ENCODE results near the gene SCYL2. TPM values are rescaled to one million over a fixed set of nuclear protein-coding genes. Genes with fewer than 3 reads are reported as not detected.

Gene SCYL2
- total RNA-seq, 1 experiment from 2014 or later: 41.4 TPM

GRCh38 chr12:100219328-100220109, 47.5 kb upstream of the SCYL2 start:
- H3K27me3 ChIP-seq (ENCODE audit: insufficient read depth, low read length): no peaks in the 10 kb centered on the region
- no peaks in the 10 kb centered on the region for H3K79me2 ChIP-seq (ENCODE audit: insufficient read depth, low read length)
- H3K79me1 ChIP-seq (ENCODE audit: insufficient read depth, low read depth, low read length, poor library complexity, severe bottlenecking): no peaks in the 10 kb centered on the region
- no peaks in the 10 kb centered on the region for H3K27me3 Mint-ChIP-seq (ENCODE audit: low read depth)
- peaks cover 2 to 42% (median 27%) of the 10 kb centered on the region in 3 experiments; a peak in 5 of 7 replicates for H3K36me3 Mint-ChIP-seq (ENCODE audit: insufficient read depth in 1 of 3, low read depth in 3 of 3)
- H3T11ph ChIP-seq (ENCODE audit: low read length): no peak overlapping the region
- DNase-seq: no peak
- H3K23ac ChIP-seq (ENCODE audit: insufficient read length, low read depth, low read length): no peak overlapping the region
- no peak overlapping the region for H4K8ac ChIP-seq (replicated peaks; ENCODE audit: insufficient read length, low read depth, low read length)
- H3K14ac ChIP-seq (ENCODE audit: insufficient read depth, low read length): no peak overlapping the region
- H2BK20ac ChIP-seq (ENCODE audit: low read depth, low read length, poor library complexity, severe bottlenecking): no peak overlapping the region
- H2BK15ac ChIP-seq (ENCODE audit: low read depth, low read length): no peak overlapping the region
- WGBS (ENCODE audit: extremely low coverage, insufficient read length, low lambda C conversion rate): no CpG with 5 or more reads among the region's 5 CpGs
- H3K9me3 Mint-ChIP-seq: no peaks in the 10 kb centered on the region
- H3K4ac ChIP-seq (ENCODE audit: low read depth, low read length): no peak overlapping the region
- no peak overlapping the region for H3K56ac ChIP-seq (ENCODE audit: insufficient read length, low read depth, low read length)
- H2BK5ac ChIP-seq (ENCODE audit: insufficient read length, low read length): no peak overlapping the region
- no peak overlapping the region for H4K5ac ChIP-seq (ENCODE audit: insufficient read length, low read depth, low read length)
- no peak overlapping the region for H2BK12ac ChIP-seq (ENCODE audit: insufficient read length, low read depth, low read length)
- no peak overlapping the region for H3K4me3 Mint-ChIP-seq
- H3K18ac ChIP-seq (ENCODE audit: insufficient read length, low read depth, low read length): no peak overlapping the region
- no peak overlapping the region for H3K4me2 ChIP-seq (ENCODE audit: insufficient read depth, insufficient read length, low read length)
- no peak overlapping the region for H3K27ac Mint-ChIP-seq
- no peak overlapping the region for H2BK120ac ChIP-seq (ENCODE audit: low read depth, low read length, poor library complexity, severe bottlenecking)
- H3K4me1 Mint-ChIP-seq: no peaks in the 10 kb centered on the region
- no peak overlapping the region for H2AFZ ChIP-seq (ENCODE audit: low read length)
- H4K20me1 ChIP-seq (ENCODE audit: control insufficient read depth, insufficient read depth, insufficient read length): no peaks in the 10 kb centered on the region
- H3K9me3 ChIP-seq (ENCODE audit: control insufficient read depth, low read depth, low read length): no peaks in the 10 kb centered on the region
- no peak overlapping the region for H3K27ac ChIP-seq (ENCODE audit: insufficient read length, low read depth, low read length)
- TF ChIP-seq CTCF (conservative IDR thresholded peaks at IDR 0.05): no peak
- no peaks in the 10 kb centered on the region for H3K23me2 ChIP-seq (ENCODE audit: insufficient read length, low read depth, low read length, poor library complexity, severe bottlenecking)
- no peaks in the 10 kb centered on the region for H3K4me1 ChIP-seq (ENCODE audit: insufficient read depth, low read length)
- no peak overlapping the region for H2AK5ac ChIP-seq (ENCODE audit: insufficient read length, low read length)
- no peak overlapping the region for H3K9ac ChIP-seq (ENCODE audit: extremely low read depth, insufficient read length, low read length)
- H4K91ac ChIP-seq (ENCODE audit: insufficient read length, low read depth, low read length): no peak overlapping the region

Measured in H9 (cell line).